ENCODE data around the gene SYPL1.
"Not testable (repeated sequence)": the region's sequence is repeated elsewhere in the genome, so short reads cannot be mapped to it uniquely, and the experiment has no call there.

The SYPL1 gene

GRCh38 chr7:106143711-106144337, 31.7 kb upstream of the SYPL1 start:
- no peak overlapping the region for H3K4me3 ChIP-seq (ENCODE audit: low read depth, low read length)
- in situ Hi-C loops (cut with HindIII; ENCODE audit: low sequenced_read_pairs), result no loop called here
- no peak for TF ChIP-seq CTCF (IDR thresholded peaks at IDR 0.05; ENCODE audit: low read depth, low read length, missing control alignments)
- DNase-seq (ENCODE audit: low read depth), result no peak

GRCh38 chr7:106142136-106142535, 30.0 kb upstream of the SYPL1 start:
- DNase-seq (ENCODE audit: low read depth), result no peak
- TF ChIP-seq CTCF (IDR thresholded peaks at IDR 0.05; ENCODE audit: low read depth, low read length, missing control alignments), result no peak
- H3K4me3 ChIP-seq (ENCODE audit: low read depth, low read length), result no peak overlapping the region
- in situ Hi-C loops (cut with HindIII; ENCODE audit: low sequenced_read_pairs), result no loop called here

- no peak for TF ChIP-seq CTCF (IDR thresholded peaks at IDR 0.05; ENCODE audit: low read depth, low read length, missing control alignments)
- in situ Hi-C loops (cut with HindIII; ENCODE audit: low sequenced_read_pairs), result no loop called here
- DNase-seq (ENCODE audit: low read depth), result no peak
- no peak overlapping the region for H3K4me3 ChIP-seq (ENCODE audit: low read depth, low read length)
Observed at GRCh38 chr7:106140406-106141173, 28.5 kb upstream of the SYPL1 start.

GRCh38 chr7:106139265-106140251, 27.4 kb upstream of the SYPL1 start:
- TF ChIP-seq CTCF (IDR thresholded peaks at IDR 0.05; ENCODE audit: low read depth, low read length, missing control alignments), result no peak
- H3K4me3 ChIP-seq (ENCODE audit: low read depth, low read length), result no peak overlapping the region
- no peak for DNase-seq (ENCODE audit: low read depth)
- in situ Hi-C loops (cut with HindIII; ENCODE audit: low sequenced_read_pairs), result no loop called here

- in situ Hi-C loops (cut with HindIII; ENCODE audit: low sequenced_read_pairs), result no loop called here
- no peak for DNase-seq (ENCODE audit: low read depth)
- no peak overlapping the region for H3K4me3 ChIP-seq (ENCODE audit: low read depth, low read length)
- TF ChIP-seq CTCF (IDR thresholded peaks at IDR 0.05; ENCODE audit: low read depth, low read length, missing control alignments), result no peak
Observed at GRCh38 chr7:106138776-106139175, 26.7 kb upstream of the SYPL1 start.

- DNase-seq (ENCODE audit: low read depth); in situ Hi-C loops (cut with HindIII; ENCODE audit: low sequenced_read_pairs): not testable (repeated sequence)
Observed at GRCh38 chr7:106138181-106138580, 26.1 kb upstream of the SYPL1 start.

More at GRCh38 chr7:106138181-106138580, 26.1 kb upstream of the SYPL1 start:
- H3K4me3 ChIP-seq (ENCODE audit: low read depth, low read length), result not testable (repeated sequence)

Data from astrocyte of the cerebellum (primary cell).